ENCODE data around the gene MYADML2.
A peak's percentile ranks its signal among the peaks of the same experiment; 100 is the strongest.
"Not testable (repeated sequence)": the region's sequence is repeated elsewhere in the genome, so short reads cannot be mapped to it uniquely, and the experiment has no call there.

The MYADML2 gene

GRCh38 chr17:81923302-81924260, 23.5 kb downstream of the MYADML2 start:
- no peak for DNase-seq

- DNase-seq: no peak
Measured at GRCh38 chr17:81922566-81923301, 24.3 kb downstream of the MYADML2 start.

- no peak for DNase-seq
Measured at GRCh38 chr17:81921996-81922565, 25.0 kb downstream of the MYADML2 start.

- DNase-seq: no peak
Measured at GRCh38 chr17:81921537-81921862, 25.5 kb downstream of the MYADML2 start.

- no peak for DNase-seq
Measured at GRCh38 chr17:81920612-81921536, 26.2 kb downstream of the MYADML2 start.

- DNase-seq: no peak
Measured at GRCh38 chr17:81918832-81919545, 28.0 kb downstream of the MYADML2 start.

GRCh38 chr17:81918333-81918669, 28.7 kb downstream of the MYADML2 start:
- DNase-seq: not testable (repeated sequence)

GRCh38 chr17:81917565-81918332, 29.3 kb downstream of the MYADML2 start, which contains the start of gene SIRT7:
Gene SIRT7, minus strand, starts transcription at chr17:81918176. Its CDS starts 45 bp downstream, at chr17:81918131.
- DNase-seq: peak; percentile 79

- DNase-seq: no peak
Measured at GRCh38 chr17:81916234-81917001, 30.6 kb downstream of the MYADML2 start.

- no peak for DNase-seq
Measured at GRCh38 chr17:81915331-81915730, 31.7 kb downstream of the MYADML2 start.

GRCh38 chr17:81914103-81914850, 32.8 kb downstream of the MYADML2 start:
- no peak for DNase-seq

GRCh38 chr17:81913394-81914102, 33.5 kb downstream of the MYADML2 start:
- DNase-seq: no peak

- no peak for DNase-seq
Measured at GRCh38 chr17:81912441-81913309, 34.4 kb downstream of the MYADML2 start.

- DNase-seq: no peak
Measured at GRCh38 chr17:81911969-81912368, 35.1 kb downstream of the MYADML2 start.

GRCh38 chr17:81911277-81911961, 35.6 kb downstream of the MYADML2 start, which contains the start of gene PCYT2:
Gene PCYT2, minus strand, starts transcription at chr17:81911399. Its CDS starts 44 bp downstream, at chr17:81911355.
- DNase-seq: peak; percentile 89

GRCh38 chr17:81910840-81911276, 36.2 kb downstream of the MYADML2 start:
- no peak for DNase-seq
